NK-92 treated with Interleukin-12 subunit alpha and Interleukin-12 subunit beta, amount 100 ng/mL, for 24 hours (cell line): ENCODE data around the gene EIF4G2.
"Not testable (repeated sequence)": the region's sequence is repeated elsewhere in the genome, so short reads cannot be mapped to it uniquely, and the experiment has no call there.

Experiments used
- DNase-seq: peaks from one replicate; lab custom pipeline; 2025; lab: John Stamatoyannopoulos, UW

Gene EIF4G2

GRCh38 chr11:10808553-10809372 lies at the start of gene EIF4G2:
TSS of gene EIF4G2 (minus strand) at chr11:10808926.
- peak; percentile 97 for DNase-seq

GRCh38 chr11:10857709-10858438 lies 49.1 kb upstream of the EIF4G2 start, which contains the start of gene ZBED5:
TSS of gene ZBED5 (minus strand) at chr11:10858053. CDS start at chr11:10854945, 3,108 bp downstream.
- peak; percentile 94 for DNase-seq

- DNase-seq, result no peak
Measured at GRCh38 chr11:10857459-10857708, 48.7 kb upstream of the EIF4G2 start.

GRCh38 chr11:10856689-10857458 lies 48.1 kb upstream of the EIF4G2 start:
- DNase-seq, result no peak

- no peak for DNase-seq
Measured at GRCh38 chr11:10855295-10855694, 46.6 kb upstream of the EIF4G2 start.

GRCh38 chr11:10847960-10848860 lies 39.5 kb upstream of the EIF4G2 start:
- DNase-seq, result no peak

- DNase-seq, result no peak
Measured at GRCh38 chr11:10846660-10847059, 37.9 kb upstream of the EIF4G2 start.

- no peak for DNase-seq
Measured at GRCh38 chr11:10845589-10845988, 36.9 kb upstream of the EIF4G2 start.

- DNase-seq, result no peak
Measured at GRCh38 chr11:10844796-10845195, 36.1 kb upstream of the EIF4G2 start.

GRCh38 chr11:10844356-10844755 lies 35.6 kb upstream of the EIF4G2 start:
- DNase-seq, result no peak

GRCh38 chr11:10838881-10839280 lies 30.2 kb upstream of the EIF4G2 start:
- DNase-seq, result no peak

- DNase-seq, result no peak
Measured at GRCh38 chr11:10838083-10838482, 29.4 kb upstream of the EIF4G2 start.

- DNase-seq, result not testable (repeated sequence)
Measured at GRCh38 chr11:10836884-10837283, 28.2 kb upstream of the EIF4G2 start.

- no peak for DNase-seq
Measured at GRCh38 chr11:10829139-10829538, 20.4 kb upstream of the EIF4G2 start.

- no peak for DNase-seq
Measured at GRCh38 chr11:10828402-10828801, 19.7 kb upstream of the EIF4G2 start.

- DNase-seq, result no peak
Measured at GRCh38 chr11:10824888-10825287, 16.2 kb upstream of the EIF4G2 start.

- DNase-seq, result no peak
Measured at GRCh38 chr11:10823152-10823579, 14.4 kb upstream of the EIF4G2 start.

GRCh38 chr11:10822491-10822890 lies 13.8 kb upstream of the EIF4G2 start:
- not testable (repeated sequence) for DNase-seq

GRCh38 chr11:10818594-10818993 lies 9.9 kb upstream of the EIF4G2 start:
- DNase-seq, result no peak

- no peak for DNase-seq
Measured at GRCh38 chr11:10813945-10814344, 5.2 kb upstream of the EIF4G2 start.

GRCh38 chr11:10809373-10810160 lies 841 bp upstream of the EIF4G2 start:
- no peak for DNase-seq
